CD4-positive, alpha-beta T cell treated with Interleukin-2 at 100 ng/mL for 4 hours (primary cell): ENCODE results near the gene BLOC1S5.
"Not testable (repeated sequence)": the region's sequence is repeated elsewhere in the genome, so short reads cannot be mapped to it uniquely, and the experiment has no call there.

Experiments
- DNase-seq: peaks from one replicate; pipeline ENCODE4 v3.0.0-alpha.2; 2020; ENCODE audit warnings: low spot score

Gene BLOC1S5

DNA sequence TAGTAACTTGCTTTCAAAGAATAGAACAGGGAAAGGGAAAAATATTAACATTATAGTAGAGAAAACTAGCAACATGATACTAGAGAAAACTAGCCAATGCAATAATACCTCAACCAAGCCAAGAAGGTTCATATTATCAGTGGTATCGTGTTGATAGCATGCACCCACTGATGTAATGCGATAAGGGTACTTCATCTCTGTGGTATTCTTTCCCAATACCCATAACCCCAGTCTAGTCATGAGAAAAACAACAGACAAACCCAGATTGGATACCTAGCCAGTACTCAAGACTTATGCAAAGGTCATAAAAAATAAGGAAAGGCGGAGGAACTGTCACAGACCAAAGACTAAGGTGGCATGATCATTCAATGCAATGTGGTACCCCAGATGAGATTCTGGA is 21.0 kb downstream of the BLOC1S5 start:
- DNase-seq = no peak

DNA sequence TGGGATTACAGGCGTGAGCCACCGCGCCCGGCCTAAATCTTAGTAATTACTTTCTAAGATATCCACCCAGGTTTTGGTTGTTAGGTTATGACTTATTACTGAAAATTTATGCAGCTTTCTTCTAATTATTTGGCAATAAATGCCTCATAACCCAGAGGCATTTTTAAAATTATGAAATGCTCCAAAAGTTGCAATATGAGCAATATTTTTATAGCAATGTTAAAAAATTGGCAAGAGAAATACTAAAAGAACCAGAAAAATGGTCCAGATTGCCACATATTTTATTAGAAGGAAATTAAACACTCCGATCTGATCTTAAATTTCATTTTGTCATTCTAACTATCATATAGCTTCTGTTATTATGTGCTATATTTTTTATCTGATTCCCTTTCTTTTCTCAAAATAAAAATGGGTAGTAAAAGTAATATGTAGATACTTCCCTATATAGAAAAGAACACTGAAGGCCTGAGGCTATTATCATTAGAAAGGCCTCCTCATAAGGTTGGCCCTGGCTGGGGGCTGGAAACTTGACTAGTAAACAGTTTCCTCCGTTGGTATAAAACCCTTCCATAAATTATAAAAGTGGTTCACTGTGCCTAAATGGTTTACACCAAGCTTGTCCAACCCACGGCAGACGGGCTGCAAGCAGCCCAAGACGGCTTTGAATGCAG is 22.1 kb downstream of the BLOC1S5 start:
- no peak for DNase-seq

DNA sequence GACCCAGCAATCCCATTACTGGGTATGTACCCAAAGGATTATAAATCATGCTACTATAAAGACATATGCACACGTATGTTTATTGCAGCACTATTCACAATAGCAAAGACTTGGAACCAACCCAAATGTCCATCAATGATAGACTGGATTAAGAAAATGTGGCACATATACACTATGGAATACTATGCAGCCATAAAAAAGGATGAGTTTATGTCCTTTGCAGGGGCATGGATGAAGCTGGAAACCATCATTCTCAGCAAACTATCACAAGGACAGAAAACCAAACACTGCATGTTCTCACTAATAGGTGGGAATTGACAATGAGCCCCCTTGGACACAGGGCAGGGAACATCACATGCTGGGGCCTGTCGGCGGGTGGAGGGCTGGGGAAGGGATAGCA is 30.1 kb downstream of the BLOC1S5 start:
- not testable (repeated sequence) for DNase-seq

DNA sequence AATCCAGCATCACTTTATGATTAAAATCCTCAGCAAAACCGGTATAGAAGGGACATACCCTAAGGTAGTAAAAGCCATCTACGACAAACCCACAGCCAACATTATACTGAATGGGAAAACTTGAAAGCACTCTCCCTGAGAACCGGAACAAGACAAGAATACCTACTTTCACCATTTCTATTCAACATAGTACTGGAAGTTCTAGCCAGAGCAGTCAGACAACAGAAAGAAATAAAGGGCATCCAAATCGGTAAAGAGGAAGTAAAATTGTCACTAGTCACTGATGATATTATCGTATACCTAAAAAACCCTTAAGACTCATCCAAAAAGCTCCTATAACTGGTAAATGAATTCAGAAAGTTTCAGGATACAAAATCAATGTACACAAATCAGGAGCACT is 33.3 kb downstream of the BLOC1S5 start:
- DNase-seq = no peak

DNA sequence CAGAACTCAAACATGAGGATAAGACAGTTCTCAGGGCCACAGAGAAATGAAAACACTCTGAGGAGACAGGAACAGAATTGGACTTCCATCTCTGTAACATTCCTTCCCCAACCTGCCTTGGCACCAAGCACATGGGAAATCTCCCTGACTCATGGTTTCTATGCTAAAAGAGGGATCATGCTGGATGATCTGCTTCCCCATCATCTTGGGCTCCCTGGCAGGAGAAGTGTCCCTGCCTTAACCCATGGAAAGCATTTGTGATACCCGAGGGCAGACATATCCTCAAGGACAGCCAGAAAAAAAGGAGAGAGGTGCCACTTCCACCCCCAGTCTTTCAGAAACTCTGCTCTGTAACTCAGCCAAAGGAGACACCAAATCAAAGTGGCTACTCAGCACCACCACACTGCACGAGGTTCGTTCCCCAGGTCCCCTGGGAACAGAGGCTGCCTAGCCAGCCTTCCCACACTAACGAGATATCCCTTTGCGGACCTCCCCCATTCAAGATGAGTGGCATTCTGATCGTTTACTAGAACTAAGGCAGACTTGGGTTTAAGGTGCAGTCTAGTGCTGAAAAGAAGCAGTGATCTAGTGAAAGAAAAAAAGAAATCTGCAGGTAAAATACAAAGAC is 34.8 kb downstream of the BLOC1S5 start:
- no peak for DNase-seq

DNA sequence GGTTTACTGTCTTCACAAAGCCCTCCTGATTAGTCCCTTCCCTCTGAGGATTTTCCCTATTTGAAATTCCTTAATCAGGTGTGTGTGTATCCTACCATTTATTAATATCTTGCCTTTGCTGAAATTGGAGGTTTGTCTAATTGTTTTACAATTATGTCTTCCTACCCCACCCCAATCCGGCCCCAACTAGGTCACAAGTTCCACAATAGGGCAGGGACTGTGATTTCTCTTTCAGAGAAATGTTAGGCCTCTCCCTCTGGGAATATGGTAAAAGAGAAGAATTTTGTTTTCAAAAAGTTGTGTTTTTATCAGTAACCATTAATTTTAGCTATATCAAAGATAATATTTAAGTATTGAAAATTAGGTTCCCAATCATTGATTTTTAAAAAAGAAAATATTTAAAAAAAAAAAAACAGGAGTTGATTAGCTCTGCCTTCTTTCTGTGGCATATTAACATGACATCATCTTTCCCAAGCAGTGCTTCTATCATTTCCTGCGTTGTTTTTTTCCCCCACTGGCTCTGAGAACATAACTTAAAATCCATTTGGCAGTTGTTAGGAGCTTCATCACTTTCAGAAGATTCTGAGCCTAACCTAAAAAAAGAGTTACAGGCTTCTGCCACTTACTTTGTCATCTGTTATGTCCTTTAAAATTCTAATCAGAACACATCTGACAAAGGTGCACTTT is 36.1 kb downstream of the BLOC1S5 start:
- no peak for DNase-seq

DNA sequence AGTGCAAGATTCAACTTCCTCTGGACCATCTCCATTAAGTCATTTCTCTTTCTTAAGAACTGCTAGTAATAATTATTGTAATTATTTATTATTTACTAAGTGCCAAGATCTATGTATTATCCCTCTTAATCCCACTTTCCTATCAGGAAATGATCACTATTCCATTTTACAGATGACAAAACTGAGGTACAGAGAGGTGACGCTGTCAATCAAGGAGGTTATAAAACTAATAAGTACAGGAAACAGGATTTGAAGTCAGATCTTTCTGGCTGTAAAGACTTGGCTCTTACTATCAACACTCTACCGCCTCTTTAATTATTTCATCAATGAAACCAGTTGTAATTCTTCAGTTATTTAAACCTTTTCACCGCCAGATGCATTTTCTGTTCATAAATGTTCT is 37.4 kb downstream of the BLOC1S5 start:
- DNase-seq = no peak

DNA sequence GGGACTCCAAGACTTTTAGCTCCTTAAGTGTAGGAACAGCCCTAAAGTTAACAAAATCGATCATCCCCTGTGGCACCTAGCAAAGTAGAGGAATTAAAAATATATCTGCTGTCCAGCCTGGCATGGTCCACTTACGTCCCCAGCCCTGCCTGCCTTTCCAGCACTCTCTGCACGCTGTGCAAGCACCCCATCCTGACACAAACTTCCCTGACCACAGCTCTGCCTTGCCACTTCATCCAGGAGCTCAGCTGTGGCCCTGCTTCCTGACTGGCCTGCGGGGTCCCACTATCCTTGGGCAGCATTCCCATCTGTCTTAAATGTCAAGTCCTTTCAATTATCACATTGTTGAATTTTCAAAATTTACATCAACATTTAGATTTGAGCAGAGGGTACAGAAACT is 39.0 kb downstream of the BLOC1S5 start:
- no peak for DNase-seq

DNA sequence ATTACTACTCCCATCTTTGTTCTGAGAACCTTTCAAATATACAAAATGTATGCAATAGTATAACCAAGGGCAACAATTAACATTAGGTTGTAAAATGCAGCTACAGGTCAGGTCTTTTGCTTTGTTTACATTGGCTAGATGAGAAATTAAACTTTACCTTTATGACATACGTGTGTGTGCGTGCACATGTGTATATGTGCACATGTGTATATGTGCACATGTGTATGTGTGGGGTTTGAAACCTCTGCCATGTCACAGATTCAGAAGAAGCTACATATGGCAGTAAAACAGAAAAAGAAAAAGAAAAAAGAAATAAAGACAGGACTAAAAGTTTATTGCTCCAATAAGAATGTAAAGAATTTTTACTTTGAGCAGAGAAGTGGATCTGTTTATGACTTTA is 40.6 kb downstream of the BLOC1S5 start:
- DNase-seq = no peak

DNA sequence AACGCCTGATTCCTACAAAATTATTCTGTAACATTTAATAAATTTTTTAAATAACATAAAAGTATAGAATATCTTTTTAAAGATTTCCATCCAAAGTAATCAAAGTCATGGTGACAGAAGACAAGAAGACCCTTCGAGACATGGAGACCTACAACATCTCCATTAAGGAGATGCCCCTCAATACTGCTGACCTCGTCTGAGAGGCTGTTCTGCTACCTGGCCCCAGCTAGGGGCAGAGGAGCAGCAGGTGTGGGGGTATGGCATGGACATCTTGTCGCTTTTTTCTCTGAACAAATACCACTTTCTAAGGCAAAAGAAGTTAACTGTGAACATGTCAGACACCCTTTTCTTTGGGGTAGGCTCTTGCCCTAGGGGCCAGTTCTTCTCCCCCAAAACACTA is 44.1 kb downstream of the BLOC1S5 start:
- no peak for DNase-seq

DNA sequence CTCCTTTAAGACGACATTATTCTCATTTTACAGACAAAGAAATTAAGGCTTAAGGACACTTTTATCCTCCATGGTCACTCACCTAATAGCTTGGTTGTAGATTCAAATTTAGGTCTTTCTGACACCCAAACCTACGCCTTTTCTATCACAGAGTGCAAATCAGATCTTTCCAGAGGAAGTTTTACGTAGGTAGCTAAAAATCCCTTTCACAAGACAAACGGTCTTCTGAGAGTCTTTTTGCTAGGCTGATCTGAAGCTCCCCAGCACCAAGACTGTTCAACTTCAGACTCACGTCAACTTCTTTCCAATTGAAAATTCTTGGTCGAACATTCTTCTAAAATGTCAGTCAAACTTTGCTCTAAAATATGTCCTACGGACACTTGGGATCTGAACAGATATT is 46.5 kb downstream of the BLOC1S5 start:
- no peak for DNase-seq

DNA sequence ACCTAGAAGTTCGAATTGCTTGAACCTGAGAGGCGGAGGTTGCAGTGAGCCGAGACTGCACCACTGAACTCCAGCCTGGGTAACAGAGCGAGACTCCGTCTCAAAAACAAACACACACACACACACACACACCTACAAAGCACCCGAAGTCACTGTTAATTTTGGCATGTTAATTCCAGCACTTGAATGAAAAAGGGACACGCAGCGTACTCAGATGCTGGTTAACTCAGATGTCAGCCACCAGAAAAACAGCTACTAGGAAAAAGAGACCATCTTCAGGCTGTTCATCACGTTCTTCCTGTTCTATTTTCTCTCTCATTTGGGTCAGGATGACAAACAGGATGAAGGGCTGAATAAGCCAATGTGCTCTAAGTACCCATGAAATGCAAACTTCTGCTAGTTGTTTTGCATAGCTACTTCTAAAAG is 46.9 kb downstream of the BLOC1S5 start:
- DNase-seq = no peak

DNA sequence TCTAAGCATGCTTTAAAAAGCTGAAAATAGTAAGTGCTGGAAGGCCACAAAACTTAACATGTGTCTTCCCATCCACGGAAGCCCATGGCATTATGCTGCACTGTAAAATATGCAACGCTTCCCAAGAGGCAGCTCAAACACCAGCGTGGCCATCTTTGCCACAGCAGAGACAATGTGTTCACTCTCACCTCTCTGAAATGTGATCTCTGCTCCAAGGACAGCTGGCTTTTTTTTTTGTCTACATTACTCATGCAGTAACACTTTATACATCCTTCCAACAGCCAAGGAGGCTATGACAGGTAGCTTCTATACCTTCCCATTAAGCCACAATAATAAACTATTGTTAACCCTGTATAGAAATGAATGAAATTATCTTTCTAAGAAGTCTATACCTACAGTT is 49.2 kb downstream of the BLOC1S5 start:
- no peak for DNase-seq

DNA sequence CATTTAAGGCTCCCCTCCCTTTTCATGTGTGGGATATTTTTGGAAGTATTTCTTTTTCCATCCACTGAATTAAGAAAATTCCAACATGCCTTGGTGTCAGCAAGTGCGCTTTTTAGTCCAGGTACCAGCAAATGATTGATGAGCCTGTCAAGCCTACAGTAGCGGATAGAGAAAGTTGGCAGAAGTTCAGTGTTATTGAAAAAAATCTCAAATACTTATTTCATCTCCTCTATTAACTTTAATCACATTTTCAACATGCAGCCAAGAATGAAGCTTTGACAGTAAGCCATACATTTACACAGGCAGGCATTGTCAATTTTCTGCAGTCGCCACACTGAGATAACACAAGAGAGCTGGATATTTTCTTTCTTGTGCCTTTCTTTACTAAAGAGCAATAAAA is 50.4 kb downstream of the BLOC1S5 start:
- DNase-seq = no peak

DNA sequence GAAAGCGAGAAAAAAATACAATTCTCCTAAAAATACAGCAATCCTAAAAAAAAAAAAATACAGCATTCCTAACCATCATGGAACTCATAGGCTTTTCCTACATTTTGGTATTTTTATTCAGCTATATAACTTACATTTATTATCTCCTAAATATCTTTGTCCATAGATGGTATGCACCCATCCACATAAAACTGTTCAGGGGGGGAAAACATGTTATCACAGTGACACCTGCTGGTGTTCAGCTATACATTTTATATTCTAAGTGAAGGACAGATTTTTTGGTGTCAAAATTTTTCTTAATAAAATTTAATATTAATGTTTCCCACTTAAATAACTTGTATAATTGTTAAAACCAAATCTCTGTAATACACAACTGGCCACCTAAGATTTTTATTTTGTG is 58.0 kb downstream of the BLOC1S5 start:
- DNase-seq = peak; percentile 5

DNA sequence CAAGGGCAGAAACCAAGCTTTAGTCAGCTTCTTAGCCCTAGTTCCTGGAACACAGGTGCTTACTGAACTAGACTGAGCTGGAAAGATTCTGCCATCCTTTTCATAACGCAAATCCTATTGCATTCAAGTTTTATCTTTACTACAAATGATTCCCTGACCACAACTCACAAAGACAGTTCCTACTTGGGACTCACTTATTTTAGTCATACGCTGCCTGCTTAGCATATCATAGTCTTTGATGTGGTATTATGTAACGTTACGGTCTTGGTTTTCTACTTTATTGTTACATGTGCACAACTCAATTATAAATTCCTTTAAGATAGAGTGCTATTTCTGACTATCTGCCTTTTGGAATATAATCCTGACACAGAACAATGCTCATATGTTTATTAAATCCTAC is 59.1 kb downstream of the BLOC1S5 start:
- DNase-seq = no peak

DNA sequence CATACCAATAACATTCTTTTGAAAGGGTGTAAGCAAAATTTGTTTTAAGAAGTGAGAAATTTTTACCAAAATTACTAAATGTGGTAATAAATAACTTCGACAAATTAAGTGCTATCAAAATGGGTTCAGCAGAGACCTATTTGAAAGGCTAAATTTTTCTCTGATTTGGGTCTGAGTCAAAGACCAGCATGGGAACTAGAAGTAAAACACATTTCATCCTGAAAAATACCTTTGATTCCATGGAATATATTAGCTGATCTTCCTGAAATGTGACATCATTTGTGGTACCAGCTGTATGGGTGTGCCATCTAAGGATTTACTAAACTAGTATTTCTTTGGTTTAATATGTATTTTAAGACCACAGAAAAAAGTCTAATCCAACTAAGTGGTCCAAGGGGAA is 63.6 kb downstream of the BLOC1S5 start:
- no peak for DNase-seq

DNA sequence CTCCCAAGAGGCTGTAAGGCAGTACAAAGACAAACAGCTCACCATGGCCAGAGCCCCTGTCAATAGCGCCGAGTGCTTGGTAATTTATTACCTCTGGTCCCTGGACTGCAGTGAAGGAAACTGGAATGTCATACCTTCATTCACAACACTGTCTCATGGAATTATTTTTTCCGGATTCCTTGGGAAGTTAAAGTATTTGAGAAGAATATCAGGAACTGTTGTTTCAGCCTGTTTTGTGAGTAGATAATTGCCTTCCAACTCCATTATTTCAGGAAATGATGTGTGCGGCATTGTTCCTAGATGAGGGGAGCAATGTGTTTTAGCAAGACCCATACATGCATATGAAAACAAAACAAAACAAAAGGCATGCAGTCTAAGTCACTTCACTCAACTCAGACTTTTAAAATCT is 64.0 kb downstream of the BLOC1S5 start:
- DNase-seq = no peak

DNA sequence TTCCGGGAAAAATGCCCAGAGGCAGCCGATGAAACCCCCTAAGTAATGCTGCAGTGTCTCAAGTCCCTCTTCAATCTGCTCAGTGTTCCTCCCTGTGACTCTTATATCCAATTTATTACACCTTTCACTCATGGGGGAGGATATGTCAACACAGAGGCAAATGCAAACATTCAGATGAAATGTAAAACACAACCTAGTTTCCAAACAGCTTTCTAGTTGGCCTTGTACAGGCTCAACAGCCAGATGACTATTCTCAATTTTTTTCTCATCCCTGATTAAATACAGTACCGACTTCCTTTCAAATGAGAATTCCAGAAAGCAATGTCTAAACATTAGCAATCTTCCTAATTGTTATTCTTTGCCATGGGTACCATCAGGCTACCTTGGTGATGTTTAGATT is 65.0 kb downstream of the BLOC1S5 start:
- no peak for DNase-seq

DNA sequence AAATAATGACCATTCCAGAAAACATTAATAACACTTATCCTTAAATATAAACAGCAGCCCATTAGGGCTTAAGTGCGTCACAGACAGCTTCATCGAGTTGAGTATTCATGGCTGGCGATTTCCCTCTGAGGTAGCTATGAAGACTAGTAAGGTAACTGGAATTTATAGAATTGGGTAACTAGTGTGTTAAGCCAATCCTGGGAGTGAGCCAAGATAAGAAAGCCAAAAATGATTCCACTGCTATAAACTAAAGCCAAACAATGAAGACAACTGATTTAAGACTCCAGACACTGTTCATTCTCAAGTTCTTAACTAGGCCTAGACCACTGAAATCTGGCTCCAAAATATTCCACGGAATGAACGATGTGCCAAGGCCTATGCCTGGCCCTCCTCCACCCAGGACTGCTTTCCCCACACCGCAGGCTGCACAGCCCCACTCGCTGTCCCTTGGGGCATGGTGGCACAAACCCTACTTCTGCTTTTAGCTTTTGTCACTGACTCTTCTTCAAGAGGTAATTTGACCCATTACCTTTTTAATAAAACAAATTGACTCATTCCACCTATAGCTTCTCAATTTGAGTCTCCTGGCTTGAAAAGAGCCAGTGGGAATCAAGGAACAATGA is 66.0 kb downstream of the BLOC1S5 start:
- no peak for DNase-seq

DNA sequence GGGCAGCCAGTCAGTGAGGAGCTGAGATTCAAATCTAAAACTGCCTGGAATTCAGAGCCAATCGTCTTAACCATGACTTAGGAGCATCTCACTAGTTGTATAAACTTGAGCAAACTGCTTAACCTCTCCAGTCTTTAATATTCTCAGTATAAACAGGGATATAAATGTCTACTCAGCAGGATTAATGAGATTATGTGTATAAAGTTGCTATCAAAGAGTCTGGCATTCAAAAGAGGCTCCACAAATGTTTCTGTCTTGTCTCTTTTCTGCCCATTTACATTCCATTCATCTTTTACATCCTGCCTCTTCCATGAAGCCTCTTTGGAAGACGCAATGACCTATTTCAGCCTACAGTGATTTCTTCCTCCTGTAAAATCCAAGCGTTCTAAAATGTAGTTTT is 66.9 kb downstream of the BLOC1S5 start:
- no peak for DNase-seq

DNA sequence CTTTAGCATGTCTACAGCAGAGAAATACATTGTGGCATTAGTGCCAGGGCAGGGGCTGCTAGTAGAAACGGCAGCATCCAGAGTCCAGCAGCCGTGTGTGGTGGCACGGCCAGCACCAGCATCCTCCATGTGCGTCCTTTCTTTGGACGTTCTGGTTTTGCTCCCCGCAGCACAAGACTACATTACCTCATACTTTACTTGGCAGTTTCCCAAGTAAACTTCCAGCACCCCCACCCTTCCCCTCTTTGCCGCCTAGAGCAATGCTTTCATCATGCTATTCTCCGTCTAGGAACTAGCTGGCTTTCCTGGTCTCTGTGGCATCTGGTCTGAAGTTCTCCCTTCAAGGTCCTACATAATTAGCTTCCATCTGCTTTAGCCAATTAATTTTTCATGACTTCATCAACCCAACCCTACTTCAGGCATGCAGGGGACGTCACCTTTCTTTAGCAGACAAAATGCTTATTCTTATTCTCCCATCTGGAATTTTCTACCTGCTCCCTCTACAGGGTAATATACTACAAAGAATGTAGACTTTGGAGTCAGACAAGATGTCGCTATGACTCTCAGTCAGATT is 67.6 kb downstream of the BLOC1S5 start:
- no peak for DNase-seq

DNA sequence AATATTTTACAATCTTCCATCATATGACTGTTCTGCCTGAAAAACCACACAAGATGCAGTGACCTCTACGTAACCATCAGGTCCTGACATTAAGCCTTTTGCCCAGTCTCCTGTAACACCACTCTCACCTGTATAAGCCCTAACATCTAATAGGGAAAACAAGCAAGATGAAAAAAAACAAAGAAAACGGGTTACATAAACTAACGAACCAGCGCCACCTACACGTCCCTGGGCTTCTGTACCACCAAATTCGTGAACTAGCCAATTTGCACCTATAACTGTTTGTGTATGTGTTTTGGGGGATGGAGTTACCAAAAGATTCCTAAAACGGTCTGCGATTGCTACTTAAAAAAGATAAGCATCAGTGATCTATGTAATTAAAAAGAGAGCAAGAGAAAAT is 70.2 kb downstream of the BLOC1S5 start:
- DNase-seq = no peak
